Measurements from ENCODE around the gene CD200R1L.
"Not testable (repeated sequence)": the region's sequence is repeated elsewhere in the genome, so short reads cannot be mapped to it uniquely, and the experiment has no call there.

The CD200R1L gene

GRCh38 chr3:112846764-112847163, at the start of gene CD200R1L:
Gene CD200R1L (minus strand): TSS chr3:112846864. CDS start chr3:112829367, 17,497 bp downstream.
- DNase-seq = no peak

GRCh38 chr3:112894258-112894657, 47.6 kb upstream of the CD200R1L start:
- DNase-seq = no peak

- no peak for DNase-seq
These were observed 42.7 kb upstream of the CD200R1L start for GRCh38 chr3:112889357-112889756.

DNA sequence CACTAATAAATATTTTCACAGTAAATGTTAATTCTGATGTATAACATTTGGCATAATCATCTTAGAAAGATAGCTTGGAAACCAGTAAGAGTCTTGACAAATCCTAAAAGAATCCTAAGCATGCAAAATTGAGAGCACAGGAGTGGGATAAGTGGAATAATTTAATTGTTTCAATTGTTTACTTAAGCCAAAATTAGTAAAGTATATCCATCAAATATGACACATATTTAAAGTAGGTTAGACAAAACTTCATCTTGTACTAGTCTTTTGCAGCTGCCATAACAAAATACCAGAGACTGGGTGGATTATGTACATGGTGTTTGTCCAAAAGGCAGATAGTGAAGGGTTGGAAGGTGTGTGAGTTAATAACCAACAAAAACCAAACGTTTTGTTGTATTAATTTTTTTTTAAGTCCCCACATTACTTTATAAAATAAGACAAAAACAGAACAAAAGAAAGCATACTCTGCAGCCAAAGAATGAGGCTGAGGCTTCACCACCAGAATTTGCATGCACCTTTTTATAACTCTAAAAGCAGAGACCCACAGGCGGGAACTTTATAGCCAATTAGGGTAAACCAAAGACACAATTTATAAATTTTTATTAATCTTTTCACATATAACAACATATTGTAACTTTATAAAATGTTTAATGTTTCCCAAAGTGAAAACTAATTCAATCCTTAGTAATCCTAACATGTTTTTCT, 41.9 kb upstream of the CD200R1L start:
- DNase-seq = no peak

DNA sequence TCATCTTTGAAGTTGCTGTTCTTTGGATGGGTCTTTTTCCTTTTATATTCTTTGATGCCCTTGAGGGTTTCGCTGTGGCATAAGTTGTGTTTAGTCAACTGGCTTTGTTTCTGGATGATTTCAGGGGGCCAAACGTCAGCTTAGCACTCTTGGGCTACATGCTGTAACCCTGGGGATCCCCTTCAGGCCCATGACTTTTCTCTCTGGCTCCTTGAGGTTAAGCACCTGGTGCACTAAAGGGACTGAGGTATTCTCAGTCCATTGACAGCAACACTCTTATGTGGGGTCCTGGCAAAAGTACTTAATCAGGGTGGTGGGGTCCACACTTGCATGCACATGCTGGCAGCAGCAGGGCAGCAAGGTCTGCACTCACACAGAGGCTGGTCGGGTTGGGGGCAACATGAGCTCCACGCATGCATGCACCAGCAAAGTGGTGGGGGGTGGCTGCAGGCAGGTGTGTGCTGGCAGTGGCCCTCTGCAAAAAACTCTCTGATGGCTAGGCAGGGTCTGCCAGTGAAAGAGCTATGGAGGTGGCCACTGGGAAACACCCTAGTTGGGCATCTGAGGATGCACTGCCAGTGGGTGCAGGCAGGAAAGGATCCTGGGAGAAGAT, 38.1 kb upstream of the CD200R1L start:
- DNase-seq = no peak

- DNase-seq = no peak
These were observed 35.2 kb upstream of the CD200R1L start for GRCh38 chr3:112881891-112882290.

GRCh38 chr3:112875561-112875960, 28.9 kb upstream of the CD200R1L start:
- no peak for DNase-seq

DNA sequence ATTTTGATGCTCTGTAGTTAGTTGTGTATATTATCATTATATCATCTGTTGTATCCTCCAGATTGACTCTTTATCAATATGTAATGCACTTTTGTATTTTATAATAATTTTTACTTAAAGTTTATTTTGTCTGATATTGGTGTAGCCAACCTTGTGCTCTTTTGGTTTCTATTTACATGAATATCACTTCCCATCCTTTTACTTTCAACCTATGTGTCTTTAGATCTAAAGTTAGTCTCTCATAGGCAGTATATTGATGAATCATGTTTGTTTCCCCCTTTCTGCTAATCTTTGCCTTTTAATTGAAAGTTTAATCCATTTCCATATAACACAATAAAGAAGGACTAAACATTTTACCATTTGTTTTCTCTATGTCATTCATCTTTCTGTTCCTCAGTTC, 28.1 kb upstream of the CD200R1L start:
- DNase-seq = no peak

DNA sequence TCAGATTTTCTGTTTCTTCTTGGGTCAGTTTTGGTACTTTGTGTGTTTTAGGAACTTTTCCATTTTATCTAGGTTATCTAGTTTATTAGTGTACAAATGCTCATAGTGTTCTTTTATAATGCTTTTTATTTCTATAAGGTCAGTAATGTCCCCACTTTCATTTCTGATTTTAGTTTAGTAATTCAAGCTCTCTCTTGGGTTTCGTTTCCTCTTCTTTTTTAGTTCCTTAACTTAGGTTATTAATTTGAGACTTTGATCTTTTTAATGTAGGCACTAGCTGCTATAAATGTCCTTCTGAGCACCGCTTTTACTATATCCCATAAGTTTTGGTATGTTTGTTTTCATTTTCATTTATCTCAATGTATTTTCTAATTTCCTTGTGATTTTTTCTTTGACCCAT, 27.0 kb upstream of the CD200R1L start:
- no peak for DNase-seq

GRCh38 chr3:112871735-112872134, 25.1 kb upstream of the CD200R1L start:
- DNase-seq = no peak

- no peak for DNase-seq
These were observed 19.1 kb upstream of the CD200R1L start for GRCh38 chr3:112865757-112866156.

DNA sequence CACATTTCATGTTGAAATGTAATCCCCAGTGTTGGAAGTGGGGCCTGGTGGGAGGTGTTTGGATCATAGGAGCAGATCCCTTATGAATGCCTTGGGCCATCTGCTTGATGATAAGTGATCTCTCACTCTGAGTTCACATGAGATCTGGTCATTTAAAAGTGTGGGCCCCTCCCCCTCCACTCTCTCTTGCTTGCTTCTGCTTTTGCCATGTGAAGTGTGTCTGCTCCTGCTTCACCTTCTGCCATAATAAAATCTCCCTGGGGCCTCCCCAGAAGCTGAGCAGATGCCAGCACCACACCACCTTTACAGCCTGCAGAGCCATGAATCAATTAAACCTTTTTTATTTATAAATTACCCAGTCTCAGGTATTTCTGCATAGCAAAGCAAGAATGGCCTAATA, 14.2 kb upstream of the CD200R1L start:
- DNase-seq = no peak

GRCh38 chr3:112858410-112859069, 11.9 kb upstream of the CD200R1L start:
- DNase-seq = peak; percentile 46

- peak; percentile 21 for DNase-seq
These were observed 10.9 kb upstream of the CD200R1L start for GRCh38 chr3:112857526-112857925.

DNA sequence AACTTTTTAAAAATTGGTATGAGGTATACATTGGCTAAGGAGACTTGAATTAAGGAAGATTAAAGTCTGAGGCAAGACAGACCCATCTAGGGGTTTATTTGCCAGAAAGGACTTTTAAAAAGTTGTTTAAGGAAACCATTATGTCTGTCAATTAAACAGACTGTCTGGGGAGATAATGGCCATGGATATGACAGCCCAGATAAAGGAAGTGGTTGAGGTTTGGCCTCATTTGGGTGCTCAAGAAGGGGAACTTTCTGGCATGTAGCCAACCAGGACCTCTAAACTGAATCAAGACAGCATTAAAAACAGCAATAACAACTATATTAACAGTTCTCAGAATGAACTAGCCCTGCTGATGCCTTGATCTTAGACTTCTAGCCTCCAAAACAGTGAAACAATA, 9.9 kb upstream of the CD200R1L start:
- DNase-seq = peak; percentile 58

- no peak for DNase-seq
These were observed 9.2 kb upstream of the CD200R1L start for GRCh38 chr3:112855883-112856282.

DNA sequence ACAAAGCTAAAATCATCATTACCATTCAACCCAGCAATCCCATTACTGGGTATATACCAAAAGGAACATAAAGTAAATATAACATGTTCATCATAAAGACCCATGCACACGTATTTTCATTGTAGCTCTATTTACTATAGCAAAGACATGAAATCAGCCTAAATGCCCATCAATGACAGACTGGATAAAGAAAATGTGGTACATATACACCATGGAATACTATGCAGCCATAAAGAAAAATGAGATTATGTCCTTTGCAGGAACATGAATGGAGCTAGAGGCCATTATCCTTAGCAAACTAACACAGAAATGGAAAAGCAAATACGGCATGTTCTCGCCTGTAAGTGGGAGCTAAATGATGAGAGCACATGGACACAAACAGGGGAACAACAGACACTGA, 8.4 kb upstream of the CD200R1L start:
- not testable (repeated sequence) for DNase-seq

DNA sequence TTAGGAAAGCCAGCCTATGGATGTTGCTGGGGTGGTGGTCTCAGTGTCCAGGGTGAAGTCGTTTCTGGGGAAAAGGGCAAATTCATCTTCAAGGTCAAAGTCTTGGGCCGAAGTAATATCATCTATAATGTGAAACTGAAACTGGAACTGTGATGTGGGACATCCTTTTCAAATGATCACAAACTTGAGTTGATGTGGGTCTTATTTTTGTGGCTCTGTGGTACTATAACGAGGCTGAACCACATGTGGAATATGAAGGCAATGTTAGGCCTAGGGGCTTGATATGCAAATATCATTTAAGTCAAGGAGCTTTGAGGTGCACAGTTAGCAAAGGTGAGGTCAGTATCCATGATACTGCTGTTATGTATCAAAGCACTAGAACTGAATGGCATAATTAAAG, 1.5 kb upstream of the CD200R1L start:
- DNase-seq = peak; percentile 29

- DNase-seq = peak; percentile 48
These were observed 1.0 kb upstream of the CD200R1L start for GRCh38 chr3:112847692-112848091.

DNA sequence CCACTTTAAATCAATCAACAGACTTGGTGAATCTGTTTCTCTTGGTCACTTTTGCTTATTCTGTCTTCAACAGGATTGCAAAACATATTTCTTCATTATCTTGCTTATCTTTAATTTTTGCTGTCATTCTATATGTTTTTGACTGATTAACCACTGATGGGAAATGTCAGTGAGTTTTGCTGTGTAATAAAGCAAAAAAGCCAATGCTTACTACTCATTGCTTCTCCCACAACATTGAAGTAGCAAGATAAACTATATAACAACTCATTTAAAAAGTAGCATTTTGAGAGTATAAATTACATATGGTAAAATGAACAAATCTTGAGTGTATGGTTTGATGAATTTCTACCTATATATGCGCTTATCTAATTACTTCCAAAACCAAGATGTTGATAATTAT, 892 bp downstream of the CD200R1L start:
- DNase-seq = no peak

GRCh38 chr3:112829046-112829445, 17.6 kb downstream of the CD200R1L start:
- DNase-seq = no peak

DNA sequence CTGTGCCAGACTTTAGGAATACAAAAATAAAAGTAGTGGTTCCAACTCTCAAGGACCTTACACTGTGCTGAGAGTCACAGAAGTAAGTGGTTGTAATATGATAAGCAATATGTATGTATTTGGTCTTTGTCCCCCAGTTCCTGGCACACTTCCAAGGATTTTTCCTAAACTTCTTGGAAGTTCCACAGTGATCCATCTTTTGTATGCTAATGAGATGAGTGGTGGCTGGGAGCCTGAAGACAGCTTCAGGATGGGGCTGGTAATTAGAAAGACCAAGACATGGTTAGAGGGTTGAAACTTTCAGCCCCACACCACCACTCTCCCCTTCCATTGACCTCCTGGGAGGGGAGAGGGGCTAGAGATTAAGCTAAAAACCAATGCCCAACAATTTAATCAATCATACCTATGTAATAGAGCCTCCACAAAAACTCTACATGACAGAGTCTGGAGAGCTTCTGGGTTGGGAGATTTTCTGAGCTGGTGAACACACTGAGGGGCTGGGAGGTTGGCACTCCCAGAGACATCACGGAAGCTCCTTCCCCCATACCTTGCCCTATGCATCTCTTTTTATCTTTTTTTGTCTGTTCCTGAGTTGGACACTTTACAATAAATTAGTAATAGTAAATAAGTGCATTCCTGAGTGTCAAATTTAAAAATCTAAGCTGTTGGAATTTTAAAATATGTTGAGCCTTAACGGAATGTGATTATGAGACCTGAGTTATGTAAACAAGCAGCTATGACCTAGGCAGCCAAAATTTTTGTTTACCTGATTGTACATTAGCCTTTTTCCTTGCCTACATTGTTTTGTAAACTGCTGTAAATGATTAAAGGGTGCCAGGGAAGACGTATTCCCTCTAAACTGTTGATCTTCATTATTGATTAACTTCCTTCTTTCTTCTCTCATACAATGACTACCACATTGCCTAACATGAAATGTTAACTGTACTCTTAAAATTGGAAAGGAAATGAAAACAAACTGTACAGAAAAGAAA, 24.3 kb downstream of the CD200R1L start:
- DNase-seq = no peak

GRCh38 chr3:112818289-112818688, 28.4 kb downstream of the CD200R1L start:
- DNase-seq = no peak
